ENCODE results near the gene RNF169. TPM values are rescaled to one million over a fixed set of nuclear protein-coding genes. Genes with fewer than 3 reads are reported as not detected.
"Not testable (repeated sequence)": the region's sequence is repeated elsewhere in the genome, so short reads cannot be mapped to it uniquely, and the experiment has no call there.

RNF169 gene
- polyA plus RNA-seq, 3 donors, result 2.2 to 3.4 (median 2.9) TPM

DNA sequence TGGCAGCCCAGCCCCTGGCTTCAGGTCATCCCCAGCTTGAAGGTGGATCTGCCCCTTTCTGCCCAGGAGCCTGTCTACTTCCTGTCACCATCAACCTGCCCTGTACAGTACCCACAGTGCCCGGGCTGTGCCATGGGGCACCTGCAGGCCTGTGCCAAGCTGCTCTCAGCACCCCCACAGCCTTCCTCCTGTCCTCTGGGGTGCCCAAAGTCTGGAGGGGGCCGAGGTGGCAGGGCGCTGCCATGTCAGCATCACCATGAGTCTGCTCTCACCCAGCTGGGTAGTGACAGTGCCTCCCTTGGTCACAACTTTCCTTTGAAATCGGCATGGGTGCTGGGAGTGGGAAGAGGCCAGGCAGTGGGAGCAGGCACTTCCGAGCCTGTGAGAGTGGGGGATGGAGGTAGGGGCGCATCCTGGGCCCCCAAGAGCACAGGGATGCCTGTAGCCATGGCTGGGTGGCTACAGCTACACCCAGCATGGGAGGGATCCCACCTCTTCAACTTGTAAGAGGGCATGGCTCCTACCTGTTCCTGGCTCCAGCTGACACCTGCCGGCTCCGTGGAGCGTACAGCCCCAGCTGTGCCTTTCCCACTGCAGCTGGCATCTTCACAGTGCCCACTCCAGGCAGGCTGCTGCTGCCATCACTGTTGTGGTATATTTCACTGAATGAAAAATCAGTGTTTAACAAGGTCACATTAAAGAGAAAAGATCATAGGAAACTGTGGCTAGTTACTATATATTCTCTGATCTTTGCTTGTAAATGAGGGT lies 42.9 kb downstream of the RNF169 start:
- H3K27ac ChIP-seq (ENCODE audit: low read depth, low read length), result no peak overlapping the region
- 71 to 87% (median 87%) methylated on average over 9 of the region's 9 CpGs for WGBS, 3 donors

DNA sequence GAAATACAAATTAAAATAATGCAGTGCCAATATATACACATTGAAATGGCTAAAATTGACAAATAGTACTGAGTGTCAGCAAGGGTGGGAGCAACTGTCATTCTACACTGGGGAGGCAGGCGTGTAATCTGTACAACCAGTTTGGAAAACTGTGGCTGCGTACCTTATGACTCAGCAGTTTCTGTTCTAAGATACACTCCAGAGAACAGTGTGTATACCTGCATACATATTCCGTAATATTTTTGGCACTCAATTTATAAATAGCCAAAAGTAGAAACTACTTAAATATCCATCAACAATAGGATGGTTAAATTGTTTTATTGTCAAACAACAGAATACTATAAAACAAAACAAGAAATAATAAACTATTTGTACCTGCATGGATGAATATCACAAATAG lies 57.6 kb downstream of the RNF169 start:
- 90 to 96% (median 93%) methylated on average over 3 of the region's 3 CpGs for whole genome bisulfite sequencing, 3 donors

DNA sequence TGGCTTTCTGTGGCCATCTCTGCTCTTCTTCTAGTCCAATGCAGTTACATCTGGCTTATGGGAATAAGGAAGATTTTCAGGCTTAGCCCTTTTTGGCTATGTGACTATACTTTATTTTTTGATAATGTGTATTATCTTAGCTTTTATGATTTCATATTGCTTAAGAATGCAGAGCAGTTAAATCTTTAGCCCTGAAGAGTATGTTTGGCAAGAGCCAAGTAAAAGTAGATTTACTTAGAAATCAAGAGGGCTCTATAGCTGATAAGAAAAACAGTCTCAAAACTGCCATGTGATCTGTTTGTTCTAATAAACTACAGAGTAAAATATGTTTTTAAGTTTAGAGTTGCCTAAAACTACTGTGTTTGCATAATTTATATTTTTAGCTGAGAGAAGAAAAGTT lies 61.2 kb downstream of the RNF169 start:
- H3K27ac ChIP-seq (ENCODE audit: low read depth, low read length), result no peak overlapping the region

More for the DNA sequence above, 57.6 kb downstream of the RNF169 start:
- H3K27ac ChIP-seq (ENCODE audit: low read depth, low read length), result no peak overlapping the region

DNA sequence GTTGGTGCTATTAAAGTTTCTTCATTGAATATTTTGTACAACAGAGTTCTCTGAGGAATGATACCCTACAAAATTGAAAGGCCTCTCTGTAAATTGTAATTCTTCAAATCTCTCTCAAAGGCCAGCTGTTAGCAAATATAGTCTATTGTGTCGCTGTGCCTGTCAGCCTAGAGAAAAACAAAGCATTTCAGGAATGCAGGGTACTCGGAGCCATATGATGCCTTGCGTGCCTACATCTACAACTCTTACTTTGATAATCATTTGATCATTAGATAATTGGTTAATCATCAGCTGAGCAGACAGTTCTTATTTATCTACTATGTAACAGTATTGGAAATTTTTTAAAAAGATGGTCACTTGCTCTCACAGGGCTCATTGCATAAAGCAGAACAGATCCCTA lies 67.3 kb downstream of the RNF169 start:
- H3K27ac ChIP-seq (ENCODE audit: low read depth, low read length), result no peak overlapping the region
- whole genome bisulfite sequencing, 3 donors, result 75 to 96% (median 89%) methylated on average over 3 of the region's 3 CpGs

DNA sequence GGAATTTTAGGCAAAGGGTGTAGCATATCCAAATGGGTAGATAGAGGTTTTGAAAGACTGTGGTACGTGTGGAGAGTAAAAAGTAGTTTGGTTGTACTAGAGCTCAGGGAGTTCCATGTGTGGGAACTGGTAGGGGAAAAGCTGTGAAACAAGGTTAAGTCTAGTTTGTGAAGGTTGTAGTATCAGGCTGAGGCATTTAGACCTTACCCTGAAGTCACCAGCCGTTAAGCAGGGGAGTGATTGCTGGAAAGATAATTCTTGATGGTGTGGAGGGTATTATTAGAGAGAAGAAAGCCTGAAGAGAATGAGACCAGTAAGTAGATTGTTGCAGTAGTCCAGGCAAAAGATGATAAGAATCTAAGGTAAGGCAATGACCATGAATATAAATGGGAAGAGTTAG lies 68.0 kb downstream of the RNF169 start:
- H3K27ac ChIP-seq (ENCODE audit: low read depth, low read length), result no peak overlapping the region
- WGBS, 3 donors, result 90 to 95% (median 93%) methylated on average over 2 of the region's 2 CpGs

DNA sequence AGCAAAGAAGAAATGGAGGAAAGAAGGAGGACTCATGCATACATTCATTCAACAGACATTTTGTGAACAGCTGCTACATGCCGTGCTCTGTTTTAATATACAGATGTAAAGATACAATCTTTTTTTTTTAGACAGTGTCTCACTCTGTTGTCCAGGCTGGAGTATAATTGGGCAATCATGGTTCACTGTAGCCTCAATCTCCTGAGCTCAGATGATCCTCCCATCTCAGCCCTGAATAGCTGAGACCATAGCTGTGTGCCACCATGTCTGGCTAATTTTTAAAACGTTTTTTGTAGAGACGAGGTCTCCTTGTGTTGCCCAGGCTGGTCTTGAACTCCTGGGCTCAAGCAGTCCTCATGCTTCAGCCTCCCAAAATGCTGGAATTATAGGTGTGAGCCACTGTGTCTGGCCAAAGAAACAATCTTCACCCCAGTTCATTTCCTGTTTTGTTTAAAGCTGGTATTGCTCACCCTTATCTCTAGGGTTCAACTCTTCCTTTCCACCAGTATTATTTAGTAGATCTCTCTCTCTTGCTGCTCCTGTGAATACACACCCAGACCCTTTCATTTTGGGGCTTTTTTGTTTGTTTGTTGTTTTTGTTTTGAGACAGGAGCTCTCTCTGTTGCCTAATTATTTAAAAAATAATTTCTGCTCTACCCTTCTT lies 69.8 kb downstream of the RNF169 start:
- 86 to 88% (median 88%) methylated on average over 3 of the region's 3 CpGs for WGBS, 3 donors
- no peak overlapping the region for H3K27ac ChIP-seq (ENCODE audit: low read depth, low read length)

DNA sequence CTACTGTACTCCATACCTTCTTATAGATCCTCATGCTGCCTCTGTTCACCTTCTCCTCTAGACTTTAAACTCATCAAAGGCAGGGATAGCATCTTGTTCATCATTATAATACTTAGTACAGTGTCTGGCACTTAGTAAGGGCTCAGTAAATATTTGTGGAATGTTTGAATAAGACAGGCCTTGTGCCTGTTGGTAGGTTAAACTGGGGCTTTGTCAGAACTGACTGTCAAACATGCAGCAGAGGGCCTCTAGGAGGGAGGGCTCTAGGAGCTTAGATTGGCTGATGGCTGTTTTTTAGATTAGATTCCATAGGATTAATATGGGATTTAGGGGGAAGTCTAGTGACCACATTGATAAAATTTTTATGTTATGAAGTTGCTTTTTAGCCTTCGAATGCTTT lies 70.8 kb downstream of the RNF169 start:
- H3K27ac ChIP-seq (ENCODE audit: low read depth, low read length), result no peak overlapping the region
- WGBS, 3 donors, result 86 to 97% (median 94%) methylated on average over 1 of the region's 1 CpG

DNA sequence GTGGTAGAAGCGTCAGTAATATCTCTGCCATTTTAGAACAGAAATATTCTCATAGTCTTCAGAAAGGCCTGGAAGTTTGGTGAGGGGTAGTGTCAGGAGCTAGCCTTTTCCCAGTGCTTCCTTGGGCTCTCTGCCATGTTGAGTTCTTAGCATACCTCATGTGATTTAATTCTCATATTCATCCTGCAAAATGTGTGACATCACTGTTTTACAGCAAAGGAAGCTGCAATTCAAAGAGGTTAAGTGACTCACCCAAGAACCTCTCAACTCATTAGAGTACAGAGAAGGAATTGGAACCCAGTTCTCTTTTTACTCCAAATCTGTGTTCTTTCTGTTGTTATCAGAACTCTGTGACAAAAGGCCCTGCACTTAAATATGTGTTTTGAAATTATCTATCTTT lies 72.1 kb downstream of the RNF169 start:
- H3K27ac ChIP-seq (ENCODE audit: low read depth, low read length), result no peak overlapping the region
- WGBS, 3 donors, result 89 to 100% (median 96%) methylated on average over 1 of the region's 1 CpG

DNA sequence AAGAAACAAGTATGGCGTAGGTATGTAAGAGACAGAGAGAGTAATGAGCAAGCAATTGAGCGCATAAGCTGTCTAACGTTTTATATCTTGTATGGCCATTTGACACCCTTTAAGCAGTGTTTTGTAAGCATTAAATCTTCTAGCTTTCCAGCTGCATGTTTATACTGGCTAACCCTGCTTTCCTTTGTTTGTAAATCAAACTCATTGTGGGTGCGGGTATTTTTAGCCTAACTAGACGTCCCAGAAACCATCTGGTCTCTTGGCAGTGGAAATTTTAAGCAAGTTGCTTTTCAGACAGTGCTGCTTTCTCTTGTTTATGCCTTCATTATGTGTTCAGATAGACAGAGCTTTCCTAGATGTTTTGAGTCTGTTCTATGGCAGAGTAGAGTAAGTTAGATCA lies 73.5 kb downstream of the RNF169 start:
- H3K27ac ChIP-seq (ENCODE audit: low read depth, low read length), result no peak overlapping the region
- 40 to 64% (median 59%) methylated on average over 5 of the region's 5 CpGs for WGBS, 3 donors

DNA sequence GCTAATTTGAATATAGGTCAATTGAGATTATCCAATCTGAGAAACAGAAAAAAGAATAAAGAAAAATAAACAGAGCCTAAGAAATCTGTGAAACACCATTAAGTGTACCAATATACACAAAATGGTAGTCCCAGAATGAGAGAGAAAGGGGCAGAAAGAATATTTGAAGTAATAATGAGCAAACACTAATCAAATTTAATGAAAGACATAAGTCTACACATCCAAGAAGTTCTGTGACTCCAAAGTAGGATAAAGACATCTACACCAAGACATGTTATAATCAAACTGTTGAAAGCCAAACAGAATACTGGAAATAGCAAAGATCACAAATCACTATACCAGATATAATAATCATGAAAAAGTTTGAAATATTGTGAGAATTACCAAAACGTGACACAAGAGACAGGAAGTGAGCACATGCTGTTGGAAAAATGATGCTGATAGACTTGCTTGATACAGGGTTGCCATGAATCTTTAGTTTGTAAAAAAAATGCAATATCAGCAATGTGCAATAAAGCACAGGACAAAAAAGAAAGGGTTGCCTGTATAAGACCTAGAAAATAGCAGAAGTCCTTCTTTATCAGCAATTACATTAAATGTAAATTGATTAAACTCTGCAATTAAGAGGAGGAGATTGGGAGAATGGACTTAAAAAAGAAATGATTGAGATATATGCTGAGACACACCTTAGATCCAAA lies 75.8 kb downstream of the RNF169 start:
- 90 to 98% (median 94%) methylated on average over 1 of the region's 1 CpG for WGBS, 3 donors
- H3K27ac ChIP-seq (ENCODE audit: low read depth, low read length), result no peak overlapping the region

DNA sequence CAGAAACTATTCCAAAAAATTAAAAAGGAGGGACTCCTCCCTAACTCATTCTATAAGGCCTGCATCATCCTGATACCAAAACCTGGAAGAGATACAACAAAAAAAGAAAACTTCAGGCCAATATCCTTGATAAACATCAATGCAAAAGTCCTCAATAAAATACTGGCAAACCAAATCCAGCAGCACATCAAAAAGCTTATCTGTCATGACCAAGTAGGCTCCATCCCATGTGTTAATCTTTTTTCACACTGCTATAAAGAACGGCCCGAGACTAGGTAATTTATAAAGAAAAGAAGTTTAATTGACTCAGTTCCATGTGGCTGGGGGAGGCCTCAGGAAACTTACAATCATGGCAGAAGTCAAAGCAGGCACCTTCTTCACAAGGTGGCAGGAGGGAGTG lies 76.9 kb downstream of the RNF169 start:
- H3K27ac ChIP-seq (ENCODE audit: low read depth, low read length), result not testable (repeated sequence)
- WGBS, 3 donors, result 49 to 100% (median 82%) methylated on average over 2 of the region's 2 CpGs

DNA sequence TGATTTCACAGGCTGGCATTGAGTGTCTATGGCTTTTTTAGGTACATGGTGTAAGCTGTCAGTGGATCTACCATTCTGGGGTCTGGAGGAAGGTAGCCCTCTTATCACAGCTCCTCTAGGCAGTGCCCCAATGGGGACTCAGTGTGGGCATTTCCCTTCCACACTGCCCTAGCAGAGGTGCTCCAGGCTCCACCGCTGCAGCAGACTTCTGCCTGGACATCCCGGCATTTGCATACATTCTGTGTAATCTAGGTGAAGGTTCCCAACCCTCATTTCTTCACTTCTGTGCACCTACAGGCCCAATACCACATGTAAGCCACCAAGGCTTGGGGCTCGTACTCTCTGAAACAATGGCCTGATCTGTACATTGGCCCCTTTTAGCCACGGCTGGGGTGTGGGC lies 78.3 kb downstream of the RNF169 start:
- H3K27ac ChIP-seq (ENCODE audit: low read depth, low read length), result no peak overlapping the region
- 75 to 100% (median 97%) methylated on average over 4 of the region's 4 CpGs for WGBS, 3 donors

DNA sequence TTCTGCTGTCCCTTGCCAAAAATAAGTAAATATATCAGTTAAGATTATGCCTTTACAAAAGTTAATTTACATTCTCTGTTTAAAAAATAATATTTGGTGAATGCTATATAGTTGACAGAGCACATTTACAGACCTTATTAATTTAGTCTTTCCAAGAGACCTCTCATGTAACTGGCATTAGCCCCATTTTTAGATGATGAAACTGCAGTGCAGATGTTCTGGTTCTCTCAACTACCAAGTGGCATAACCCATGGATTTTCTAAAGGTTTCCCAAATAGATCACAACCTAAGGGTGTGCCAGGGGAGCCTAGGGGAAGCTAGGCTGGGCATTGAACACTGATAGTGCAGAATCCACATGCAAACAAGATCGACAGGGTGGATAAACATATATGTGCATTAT lies 88.5 kb downstream of the RNF169 start:
- WGBS, 3 donors, result 95 to 96% (median 96%) methylated on average over 1 of the region's 1 CpG
- H3K27ac ChIP-seq (ENCODE audit: low read depth, low read length), result no peak overlapping the region

DNA sequence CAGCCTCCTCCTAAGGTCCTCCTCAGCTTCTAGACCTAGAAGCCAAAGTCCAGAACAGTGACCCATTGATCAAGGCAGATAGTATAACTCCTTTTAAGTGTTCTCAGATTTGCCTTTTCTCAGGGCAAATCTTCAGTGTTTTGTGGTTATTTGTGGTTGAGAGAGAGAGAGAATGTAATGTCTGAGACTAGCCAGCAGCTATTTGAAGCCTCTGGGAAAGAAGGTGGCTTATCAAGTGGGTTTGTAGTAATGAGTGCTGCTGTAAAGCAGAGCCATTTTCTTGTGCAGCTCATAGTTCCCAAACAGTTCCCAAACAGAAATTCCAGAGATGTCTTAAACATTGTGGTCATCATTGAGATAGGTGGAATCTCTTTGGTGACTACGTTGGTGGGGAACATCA lies 89.5 kb downstream of the RNF169 start:
- 96 to 100% (median 96%) methylated on average over 1 of the region's 1 CpG for WGBS, 3 donors

DNA sequence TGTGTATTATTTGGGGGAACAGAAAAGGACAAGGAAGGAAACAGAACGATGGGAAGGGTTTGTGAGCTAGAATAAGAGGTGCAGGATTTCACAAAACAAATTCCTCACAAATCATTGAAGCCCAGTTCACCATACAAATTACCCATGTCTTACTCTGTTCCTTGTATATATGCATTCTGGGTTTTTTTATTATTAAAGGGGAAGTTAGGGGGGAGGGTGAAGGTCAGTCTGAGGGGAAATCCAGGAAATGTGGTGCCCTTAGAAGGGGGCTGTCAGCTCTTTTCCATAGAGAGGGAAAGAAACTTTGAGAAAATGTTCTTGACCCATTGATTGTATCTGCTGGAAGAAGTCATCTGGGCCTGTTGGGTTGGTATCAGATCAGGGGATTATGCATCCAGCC lies 90.8 kb downstream of the RNF169 start:
- 48 to 84% (median 56%) methylated on average over 1 of the region's 1 CpG for WGBS, 3 donors
- no peak overlapping the region for H3K27ac ChIP-seq (ENCODE audit: low read depth, low read length)

More for the DNA sequence above, 89.5 kb downstream of the RNF169 start:
- no peak overlapping the region for H3K27ac ChIP-seq (ENCODE audit: low read depth, low read length)

DNA sequence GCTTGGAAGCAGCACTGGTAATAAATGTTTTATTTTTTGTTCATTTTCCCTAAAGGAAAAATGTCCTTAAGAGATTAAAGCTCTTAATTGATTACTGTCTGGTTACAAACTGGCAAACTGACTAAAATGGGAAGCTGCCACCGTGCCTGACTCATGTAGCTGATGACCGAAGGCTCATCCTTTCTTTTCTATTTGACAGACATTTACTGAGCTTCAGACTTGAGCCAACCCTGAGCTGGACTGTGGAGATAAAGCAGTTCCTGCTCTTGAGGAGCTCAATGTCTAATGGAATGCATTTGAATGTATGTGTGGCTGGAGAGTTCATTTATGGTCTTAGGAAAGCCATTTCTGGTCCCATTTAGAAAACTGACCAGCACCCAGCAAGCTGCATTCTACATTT lies 91.3 kb downstream of the RNF169 start:
- 70 to 89% (median 73%) methylated on average over 2 of the region's 2 CpGs for WGBS, 3 donors
- H3K27ac ChIP-seq (ENCODE audit: low read depth, low read length), result no peak overlapping the region

DNA sequence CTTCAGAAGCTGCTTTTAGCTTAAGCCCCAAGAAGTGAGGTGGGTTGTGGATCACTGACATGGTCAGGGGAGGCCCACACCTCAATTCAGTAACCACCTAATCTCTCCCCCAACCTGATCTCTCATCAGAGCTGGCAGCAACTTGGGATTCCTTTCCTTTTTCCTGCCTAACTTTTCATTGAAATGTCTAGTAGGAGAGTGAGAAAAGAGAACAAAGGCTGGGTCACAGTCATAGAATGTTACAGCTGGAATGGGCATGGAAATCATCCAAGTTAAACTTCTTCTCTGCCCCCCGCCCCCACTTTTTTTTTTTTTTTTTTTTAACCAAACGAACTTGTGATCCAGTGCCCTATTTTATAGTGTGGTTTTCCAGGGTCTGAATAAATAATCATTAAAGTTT lies 91.8 kb downstream of the RNF169 start:
- no peak overlapping the region for H3K27ac ChIP-seq (ENCODE audit: low read depth, low read length)
- WGBS, 3 donors, result 58 to 83% (median 72%) methylated on average over 2 of the region's 2 CpGs

DNA sequence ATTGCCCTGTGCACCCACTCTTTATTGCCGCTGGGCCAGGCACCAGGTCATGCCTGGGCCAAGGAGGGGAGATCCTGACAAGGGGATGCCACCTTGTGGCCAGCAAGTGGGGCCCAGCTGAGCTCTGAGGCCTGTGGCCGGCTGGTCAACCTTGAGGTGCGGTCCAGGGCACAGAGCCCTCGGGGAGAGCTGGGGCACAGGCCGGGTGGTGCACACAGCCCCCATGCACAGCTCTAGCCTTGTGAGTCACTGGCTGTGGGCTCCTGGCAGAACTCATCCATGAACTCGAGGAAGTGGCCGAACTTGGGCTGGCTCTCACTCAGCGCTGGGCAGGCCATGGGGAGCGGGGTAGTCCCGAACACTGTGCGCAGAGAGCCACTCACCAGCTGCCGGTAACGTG lies 94.3 kb downstream of the RNF169 start:
- 96% methylated on average over 13 of the region's 13 CpGs for WGBS, 3 donors

DNA sequence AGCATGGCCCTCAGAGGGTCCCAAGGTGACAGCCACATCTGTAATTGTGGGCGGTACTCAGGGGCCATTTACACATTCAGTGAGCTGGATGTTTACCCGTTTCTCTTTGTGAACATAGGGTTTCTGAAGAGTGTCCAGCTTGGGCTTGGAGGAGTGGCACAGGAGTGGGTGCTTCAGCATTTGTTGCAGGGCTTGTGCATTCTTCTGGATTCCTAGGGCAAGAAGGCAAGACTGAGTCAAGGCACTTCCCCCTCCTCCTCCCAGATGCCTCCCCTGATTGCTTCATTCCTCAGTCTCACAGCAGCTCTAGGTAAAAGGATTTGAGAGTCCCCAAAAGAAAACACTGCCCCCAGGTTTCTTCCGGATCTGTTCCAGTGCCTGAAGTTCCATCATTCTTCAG lies 95.4 kb downstream of the RNF169 start:
- H3K27ac ChIP-seq (ENCODE audit: low read depth, low read length), result no peak overlapping the region
- 91 to 95% (median 93%) methylated on average over 3 of the region's 3 CpGs for WGBS, 3 donors

More for the DNA sequence above, 94.3 kb downstream of the RNF169 start:
- no peak overlapping the region for H3K27ac ChIP-seq (ENCODE audit: low read depth, low read length)

Measured in adipose tissue (tissue), 3 donors.